Epithelial cell of esophagus (primary cell): Measurements from ENCODE around the gene ARID5B.

Experiments
- DNase-seq: peaks from one replicate; pipeline ENCODE4 v3.0.0; 2010; ENCODE audit warnings: low read depth
- H3K4me3 ChIP-seq: 2 replicates; pipeline ENCODE4 v1.5.1; 2011; ENCODE audit warnings: mild to moderate bottlenecking, low read length, control low read depth
- CTCF ChIP-seq: IDR thresholded peaks from 2 replicates; pipeline ENCODE4 v1.5.1; 2011; ENCODE audit warnings: low read depth, mild to moderate bottlenecking, low read length, control low read depth, inconsistent platforms; ENCODE audit not compliant: insufficient read depth; ENCODE audit errors: missing control alignments

Gene ARID5B

DNA sequence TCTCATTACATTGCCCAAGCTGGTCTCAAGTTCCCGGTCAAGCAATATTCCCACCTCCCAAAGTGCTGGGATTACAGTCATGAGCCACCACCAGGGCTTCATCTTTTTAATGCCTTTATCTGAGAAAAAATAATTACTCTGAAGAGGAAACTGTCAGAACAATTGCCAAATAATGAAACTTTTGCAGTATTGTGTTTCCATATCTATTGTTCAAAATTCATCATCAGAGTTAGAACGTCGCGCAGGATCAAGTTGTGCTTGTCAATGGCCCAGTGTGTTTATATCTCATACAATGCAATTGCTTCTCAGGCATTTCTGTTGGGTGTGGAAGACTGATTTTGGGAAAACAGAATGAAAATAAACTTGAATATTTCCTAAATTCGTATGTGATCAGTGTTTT is 143.1 kb downstream of the ARID5B start:
- no peak for TF ChIP-seq CTCF
- no peak for DNase-seq
- no peak overlapping the region for H3K4me3 ChIP-seq

DNA sequence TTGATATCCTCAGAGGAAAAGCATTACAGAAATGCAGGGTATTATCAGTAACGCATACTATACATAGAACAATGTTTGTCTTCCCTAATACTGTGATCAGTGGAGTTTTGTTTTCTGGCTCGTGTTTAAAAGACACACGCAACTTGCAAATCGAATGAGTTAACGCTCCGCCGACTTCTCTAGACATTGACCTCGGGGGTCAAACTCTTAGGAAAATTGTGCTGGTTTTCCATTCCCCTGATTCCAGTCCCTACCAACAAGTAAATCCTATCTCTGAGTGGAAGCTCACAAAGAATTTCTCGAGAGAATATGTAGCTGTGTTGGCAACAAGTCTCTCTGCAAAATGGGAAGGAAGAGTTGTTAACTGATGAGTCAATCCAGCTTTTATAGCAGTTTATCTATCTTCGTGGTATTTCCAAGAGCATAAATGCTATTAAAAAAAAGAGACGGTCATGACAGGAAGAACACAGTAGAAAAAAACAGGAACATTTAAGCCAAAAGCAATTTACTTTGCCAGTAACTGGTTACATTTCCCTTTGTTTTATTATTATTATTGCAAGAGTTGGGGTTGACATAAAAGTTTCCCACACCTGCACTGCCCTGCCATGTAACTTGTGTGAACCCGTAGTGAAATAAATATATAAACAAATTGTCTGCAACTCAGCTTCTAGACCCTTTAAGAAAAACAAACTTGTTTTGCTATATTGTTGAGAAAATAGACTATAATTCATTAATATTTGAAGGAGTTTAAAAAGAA is 144.4 kb downstream of the ARID5B start:
- no peak for DNase-seq
- H3K4me3 ChIP-seq: no peak overlapping the region
- TF ChIP-seq CTCF: no peak

DNA sequence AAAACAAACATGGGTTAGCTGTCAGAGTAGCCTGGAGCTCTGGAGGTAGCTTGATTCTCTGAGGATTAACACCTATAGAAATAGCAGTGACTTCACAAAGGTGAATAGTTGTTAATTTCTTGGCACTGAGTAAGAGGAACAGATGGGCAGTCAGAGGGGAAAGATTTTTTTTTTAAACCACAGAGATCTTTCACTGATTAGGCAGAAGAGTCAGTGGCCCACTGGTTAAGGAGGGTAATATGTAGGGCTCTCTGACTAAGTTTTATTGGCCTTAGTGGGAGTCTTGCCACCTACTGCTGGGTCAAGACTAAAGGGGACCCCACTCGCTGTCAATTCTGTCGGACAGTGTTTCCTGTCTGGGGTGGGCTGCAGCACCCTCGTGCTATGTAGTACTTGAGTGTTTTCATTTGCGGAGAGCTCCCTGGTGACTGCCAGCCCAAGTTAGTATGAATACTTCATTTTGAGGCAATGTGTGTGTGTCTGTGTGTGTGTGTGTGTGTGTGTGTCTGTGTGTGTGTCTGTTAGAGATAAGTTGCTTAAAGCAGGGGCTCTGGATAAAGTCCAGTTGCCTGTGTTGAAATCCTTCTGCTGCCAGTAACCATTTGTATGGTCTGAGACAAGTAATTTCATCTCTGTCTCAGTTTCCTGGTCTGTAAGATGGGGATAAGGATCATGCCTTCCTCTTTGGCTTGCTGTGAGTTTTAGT is 145.2 kb downstream of the ARID5B start:
- DNase-seq: peak; percentile 47
- no peak for TF ChIP-seq CTCF
- no peak overlapping the region for H3K4me3 ChIP-seq

- H3K4me3 ChIP-seq: no peak overlapping the region
- no peak for TF ChIP-seq CTCF
- no peak for DNase-seq
Measured at GRCh38 chr10:62047228-62047892, 145.9 kb downstream of the ARID5B start.

DNA sequence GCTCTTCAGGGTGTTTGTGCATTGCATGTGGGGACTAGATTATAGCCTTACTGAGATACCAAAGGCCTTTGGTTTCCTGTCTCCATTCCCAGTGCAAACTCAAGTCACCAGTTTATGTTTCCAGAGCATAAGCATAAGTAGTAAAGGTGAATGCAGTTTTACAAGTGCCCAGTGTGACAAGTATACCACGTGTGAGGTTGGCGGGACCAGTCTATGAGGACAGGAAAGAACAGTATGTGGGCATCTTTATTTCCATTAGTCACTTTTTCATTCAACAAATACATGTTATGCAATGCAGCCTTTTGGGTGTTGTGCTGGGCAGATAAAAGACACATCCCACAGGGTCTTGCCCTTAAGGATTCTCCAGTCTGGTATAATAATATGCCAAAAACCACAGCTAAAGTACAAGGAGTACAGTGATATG is 146.5 kb downstream of the ARID5B start:
- no peak for TF ChIP-seq CTCF
- peak; percentile 69 for DNase-seq
- no peak overlapping the region for H3K4me3 ChIP-seq

- no peak overlapping the region for H3K4me3 ChIP-seq
- no peak for DNase-seq
- no peak for TF ChIP-seq CTCF
Measured at GRCh38 chr10:62048470-62048869, 147.0 kb downstream of the ARID5B start.
